ENCODE data around the gene PTPRK.

- TF ChIP-seq POLR2A (IDR thresholded peaks at IDR 0.05) (no peak), CTCF (IDR thresholded peaks at IDR 0.05) (no peak)
These were observed 294.8 kb downstream of the PTPRK start for GRCh38 chr6:128225612-128226011.

All from lower leg skin (tissue), 3 donors.